IMR-90 (cell line): Measurements from ENCODE around the gene MICAL2. TPM values are rescaled to one million over a fixed set of nuclear protein-coding genes. Genes with fewer than 3 reads are reported as not detected.

Experiments
- ATAC-seq: fragments of 200-7000 bp; cut with Tn5 transposase; 2 replicates; pipeline ENCODE4 v1.9.1; 2020; ENCODE audit warnings: low read depth, mild to moderate bottlenecking, moderate library complexity
- BruUV-seq: library from RNA; stranded (reverse); fragments of 400-500 nt; replicated peaks from 2 replicates; lab custom pipeline; 2021; lab: Mats Ljungman, UMichigan
- CTCF ChIA-PET: fragments of 300-600 bp; formaldehyde crosslinking; extraction: SDS; loops from one replicate; lab custom pipeline; 2021; ENCODE audit warnings: antibody characterized with exemption; lab: Yijun Ruan, JAX
- POLR2A ChIA-PET: fragments of 300-600 bp; sonication (Branson Sonifier 250); formaldehyde crosslinking; loops from one replicate; lab custom pipeline; 2022; ENCODE audit warnings: antibody characterized with exemption; ENCODE audit not compliant: unreplicated experiment; lab: Charles Lee
- DNase-seq: peaks from one replicate; pipeline ENCODE4 v3.0.0; 2013
- H2AFZ ChIP-seq: replicated peaks from 2 replicates; pipeline ENCODE3; 2013; ENCODE audit warnings: low read length, mild to moderate bottlenecking; ENCODE audit not compliant: poor library complexity
- H2AK5ac ChIP-seq: 2 replicates; pipeline ENCODE4 v1.6.1; 2013; ENCODE audit warnings: low read depth, low read length, inconsistent platforms
- H2AK9ac ChIP-seq: replicated peaks from 2 replicates; pipeline ENCODE3; 2013; ENCODE audit warnings: mild to moderate bottlenecking, low read depth, low read length, moderate library complexity; ENCODE audit not compliant: poor library complexity
- H2BK120ac ChIP-seq: 2 replicates; pipeline ENCODE4 v1.6.1; 2013; ENCODE audit warnings: low read depth, low read length, inconsistent platforms
- H2BK15ac ChIP-seq: 3 replicates; pipeline ENCODE4 v1.6.1; 2013; ENCODE audit warnings: low read depth, low read length, inconsistent platforms
- H2BK20ac ChIP-seq: 2 replicates; pipeline ENCODE4 v1.6.1; 2013; ENCODE audit warnings: low read depth, mild to moderate bottlenecking, inconsistent platforms, low read length, moderate library complexity
- H2BK5ac ChIP-seq: 2 replicates; pipeline ENCODE4 v1.6.1; 2013; ENCODE audit warnings: mild to moderate bottlenecking, low read depth, low read length, inconsistent platforms; ENCODE audit not compliant: poor library complexity, severe bottlenecking
- H3K14ac ChIP-seq: replicated peaks from 2 replicates; pipeline ENCODE4 v1.6.1; 2013; ENCODE audit warnings: low read depth, low read length, inconsistent platforms
- H3K18ac ChIP-seq: 2 replicates; pipeline ENCODE4 v1.6.1; 2013; ENCODE audit warnings: low read depth, low read length, control low read depth
- H3K23ac ChIP-seq: 2 replicates; pipeline ENCODE4 v1.6.1; 2013; ENCODE audit warnings: low read depth, low read length, inconsistent platforms
- H3K27ac ChIP-seq: 2 replicates; pipeline ENCODE4 v1.5.1; 2013; ENCODE audit warnings: mild to moderate bottlenecking, control low read depth, low read length; ENCODE audit not compliant: insufficient read depth
- H3K27me3 ChIP-seq: 2 replicates; pipeline ENCODE4 v1.6.1; 2013; ENCODE audit warnings: low read length; ENCODE audit not compliant: control insufficient read depth, insufficient read depth
- H3K36me3 ChIP-seq: 2 replicates; pipeline ENCODE4 v1.6.1; 2013; ENCODE audit warnings: low read length, mixed read lengths; ENCODE audit not compliant: control insufficient read depth, insufficient read depth
- H3K4ac ChIP-seq: 2 replicates; pipeline ENCODE4 v1.6.1; 2013; ENCODE audit warnings: low read depth, low read length, inconsistent platforms
- H3K4me1 ChIP-seq: 2 replicates; pipeline ENCODE4 v1.6.1; 2013; ENCODE audit warnings: low read length, mixed read lengths; ENCODE audit not compliant: control insufficient read depth, insufficient read depth
- H3K4me2 ChIP-seq: 2 replicates; pipeline ENCODE4 v1.6.1; 2013; ENCODE audit warnings: low read depth, mild to moderate bottlenecking, control low read depth, low read length, moderate library complexity
- H3K4me3 ChIP-seq: 2 replicates; pipeline ENCODE4 v1.5.1; 2013; ENCODE audit warnings: low read depth, mild to moderate bottlenecking, control low read depth, low read length, moderate library complexity; ENCODE audit not compliant: insufficient read depth
- H3K56ac ChIP-seq: 2 replicates; pipeline ENCODE4 v1.6.1; 2013; ENCODE audit warnings: low read length, inconsistent platforms; ENCODE audit not compliant: insufficient read depth; ENCODE audit errors: extremely low read depth
- H3K79me1 ChIP-seq, 2 experiments: 2 replicates each; pipeline ENCODE4 v1.6.1; 2013; ENCODE audit warnings: low read length in 2 of 2, inconsistent platforms in 1 of 2, low read depth in 1 of 2
- H3K9ac ChIP-seq: 2 replicates; pipeline ENCODE4 v1.6.1; 2013; ENCODE audit warnings: low read depth, low read length, control low read depth
- H3K9me1 ChIP-seq: 2 replicates; pipeline ENCODE4 v1.6.1; 2013; ENCODE audit warnings: low read length, inconsistent platforms; ENCODE audit not compliant: insufficient read depth
- H3K9me3 ChIP-seq: 2 replicates; pipeline ENCODE4 v1.6.1; 2013; ENCODE audit warnings: low read length; ENCODE audit not compliant: control insufficient read depth, insufficient read depth
- H4K20me1 ChIP-seq: 2 replicates; pipeline ENCODE4 v1.6.1; 2013; ENCODE audit warnings: low read length, inconsistent platforms; ENCODE audit not compliant: insufficient read depth
- H4K5ac ChIP-seq: 2 replicates; pipeline ENCODE4 v1.6.1; 2013; ENCODE audit warnings: mild to moderate bottlenecking, low read depth, low read length, control low read depth
- H4K8ac ChIP-seq, 2 experiments: 2 replicates each; pipeline ENCODE4 v1.6.1; 2013; ENCODE audit warnings: low read depth in 2 of 2, low read length in 2 of 2, control low read depth in 1 of 2, inconsistent platforms in 1 of 2
- H4K91ac ChIP-seq: 2 replicates; pipeline ENCODE4 v1.6.1; 2013; ENCODE audit warnings: low read depth, low read length, inconsistent platforms; ENCODE audit not compliant: insufficient read depth
- BHLHE40 ChIP-seq: fragments of 150-350 bp; IDR thresholded peaks from 2 replicates; pipeline ENCODE4 v1.6.1; 2016; ENCODE audit warnings: mild to moderate bottlenecking, low read depth, low read length
- CHD1 ChIP-seq: IDR thresholded peaks from 2 replicates; pipeline ENCODE4 v1.6.1; 2012; ENCODE audit warnings: low read depth, low read length, improper control_type of control experiment
- ELK1 ChIP-seq: fragments of 150-350 bp; IDR thresholded peaks from 2 replicates; pipeline ENCODE4 v1.6.1; 2016; ENCODE audit warnings: low read depth, mild to moderate bottlenecking, low read length, moderate library complexity, borderline replicate concordance
- FOS ChIP-seq: fragments of 150-350 bp; IDR thresholded peaks from 2 replicates; pipeline ENCODE4 v1.6.1; 2016; ENCODE audit warnings: low read depth, low read length
- MAFK ChIP-seq: IDR thresholded peaks from 2 replicates; pipeline ENCODE4 v1.6.1; 2012; ENCODE audit warnings: low read depth, low read length, improper control_type of control experiment
- MXI1 ChIP-seq: IDR thresholded peaks from 2 replicates; pipeline ENCODE4 v1.6.1; 2012; ENCODE audit warnings: low read depth, mild to moderate bottlenecking, low read length, moderate library complexity, borderline replicate concordance
- POLR2A ChIP-seq: IDR thresholded peaks from 2 replicates; pipeline ENCODE4 v1.6.1; 2012; ENCODE audit warnings: mild to moderate bottlenecking, low read depth, low read length
- RAD21 ChIP-seq: IDR thresholded peaks from 2 replicates; pipeline ENCODE4 v1.6.1; 2012; ENCODE audit warnings: low read length, improper control_type of control experiment
- RFX5 ChIP-seq: IDR thresholded peaks from 2 replicates; pipeline ENCODE4 v1.8.0; 2012; ENCODE audit warnings: low read depth, mild to moderate bottlenecking, low read length, moderate library complexity
- SMC3 ChIP-seq: fragments of 150-350 bp; IDR thresholded peaks from 2 replicates; pipeline ENCODE4 v1.6.1; 2016; ENCODE audit warnings: low read depth, mild to moderate bottlenecking, antibody characterized with exemption, low read length, moderate library complexity
- USF2 ChIP-seq: fragments of 150-350 bp; IDR thresholded peaks from 2 replicates; pipeline ENCODE4 v1.6.1; 2017; ENCODE audit warnings: mild to moderate bottlenecking, antibody characterized with exemption, low read length, low read depth
- WGBS, 2 experiments: methylation state at CpG; one replicate each; pipeline versions ENCODE4 v1.1.5 to v1.1.7; 2013; ENCODE audit warnings: missing lambda C conversion rate in 2 of 2; ENCODE audit not compliant: insufficient read length in 1 of 2; ENCODE audit errors: extremely low coverage in 2 of 2; 5-methylcytosine and 5-hydroxymethylcytosine counted together
- dilution Hi-C: fragments of 300-500 bp; cut with HindIII; formaldehyde crosslinking; loops from one replicate; pipeline ENCODE4 v1.14.3; 2018; ENCODE audit warnings: low sequenced_read_pairs; ENCODE audit not compliant: unreplicated experiment
- in situ Hi-C: fragments of 300-500 bp; cut with MboI; formaldehyde crosslinking; loops from 3 replicates; pipeline ENCODE4 v1.14.3; 2019; ENCODE audit warnings: low sequenced_read_pairs, inconsistent platforms, mixed read lengths
- intact Hi-C: fragments of 100-400 bp; cut with micrococcal nuclease; formaldehyde crosslinking; loops from 2 replicates; pipeline ENCODE4 v1.10.0; 2022
- polyA plus RNA-seq, 3 experiments: library from polyadenylated mRNA; depleted of rRNA; stranded (reverse); fragments of >200 nt; gene quantifications; 2 replicates each; pipeline ENCODE4 v1.2.3, GENCODE V29; 2012; ENCODE audit warnings: low replicate concordance in 1 of 3
- total RNA-seq: library from RNA; depleted of rRNA; stranded (reverse); fragments of >200 nt; gene quantifications from 2 replicates; pipeline ENCODE4 v1.2.3, GENCODE V29; 2012
- TF ChIP-seq, protein P1 (sequence below): conservative IDR thresholded peaks from 2 replicates; pipeline ENCODE4 v1.5.1; 2012; ENCODE audit warnings: mild to moderate bottlenecking, low read depth, low read length, improper control_type of control experiment

The MICAL2 gene
- total and polyA plus RNA-seq, 2 of the 4 experiments (the other 2 are of a cell fraction): 170 to 336 TPM

DNA sequence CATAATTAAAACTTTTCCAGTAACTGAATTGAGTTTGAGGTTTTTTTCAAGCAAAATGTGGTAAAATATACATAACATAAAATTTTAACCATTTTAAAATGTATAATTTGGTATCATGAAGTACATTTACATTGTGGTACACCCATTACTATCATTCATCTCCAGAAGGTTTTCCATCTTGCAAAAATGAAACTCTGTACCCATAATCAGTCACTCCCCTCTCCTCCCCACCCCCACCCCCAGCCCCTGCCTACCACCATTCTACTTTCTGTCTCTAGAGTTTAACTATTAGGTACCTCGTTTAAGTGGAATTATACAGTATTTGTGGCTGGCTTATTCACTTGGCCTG is 63.7 kb downstream of the MICAL2 start:
- Histone ChIP-seq H3K27me3 (no peaks in the 10 kb centered on the region), H3K36me3 (peaks cover 5% of the 10 kb centered on the region), H3K4me3 (no peak overlapping the region), H2BK15ac (no peak overlapping the region; the same call in 2 of the 3 replicates), H4K5ac (no peak overlapping the region), H3K4ac (peak overlapping the region; percentile 27; the same call in 1 of the 2 replicates), H3K18ac (peak overlapping the region; percentile 71; the same call in 1 of the 2 replicates), H2BK20ac (peak overlapping the region; percentile 76; the same call in 1 of the 2 replicates), H3K4me2 (no peak overlapping the region; the same call in 1 of the 2 replicates), H4K20me1 (no peaks in the 10 kb centered on the region), H3K9me1 (peaks cover 35% of the 10 kb centered on the region), H3K4me1 (peaks cover 31% of the 10 kb centered on the region), H2AFZ (no peak overlapping the region), H3K23ac (peak overlapping the region; percentile 77; the same call in 1 of the 2 replicates), H2BK120ac (peak overlapping the region; percentile 100), H4K91ac (no peak overlapping the region), H4K8ac (peak overlapping the region in 1 of 2 experiments; percentile 98; a peak in 2 of 4 replicates), H3K79me1 (peaks cover 24 to 72% of the 10 kb centered on the region in 2 experiments), H3K9ac (no peak overlapping the region), H2AK9ac (no peak overlapping the region), H2AK5ac (no peak overlapping the region), H3K14ac (no peak overlapping the region), H3K56ac (no peak overlapping the region), H2BK5ac (peak overlapping the region; percentile 99), H3K9me3 (peaks cover 3% of the 10 kb centered on the region), H3K27ac (0 out of 2 replicates have a peak overlapping the region, but pooled peaks have one; percentile 24)
- ChIA-PET CTCF (no interaction called here), POLR2A (no interaction called here)
- no TSS peak for BruUV-seq
- TF ChIP-seq RFX5 (no peak), MAFK (no peak), FOS (no peak), POLR2A (no peak), CHD1 (no peak), ELK1 (no peak), MXI1 (no peak), BHLHE40 (no peak), SMC3 (no peak), USF2 (no peak), RAD21 (no peak)
- TF ChIP-seq, protein P1, sequence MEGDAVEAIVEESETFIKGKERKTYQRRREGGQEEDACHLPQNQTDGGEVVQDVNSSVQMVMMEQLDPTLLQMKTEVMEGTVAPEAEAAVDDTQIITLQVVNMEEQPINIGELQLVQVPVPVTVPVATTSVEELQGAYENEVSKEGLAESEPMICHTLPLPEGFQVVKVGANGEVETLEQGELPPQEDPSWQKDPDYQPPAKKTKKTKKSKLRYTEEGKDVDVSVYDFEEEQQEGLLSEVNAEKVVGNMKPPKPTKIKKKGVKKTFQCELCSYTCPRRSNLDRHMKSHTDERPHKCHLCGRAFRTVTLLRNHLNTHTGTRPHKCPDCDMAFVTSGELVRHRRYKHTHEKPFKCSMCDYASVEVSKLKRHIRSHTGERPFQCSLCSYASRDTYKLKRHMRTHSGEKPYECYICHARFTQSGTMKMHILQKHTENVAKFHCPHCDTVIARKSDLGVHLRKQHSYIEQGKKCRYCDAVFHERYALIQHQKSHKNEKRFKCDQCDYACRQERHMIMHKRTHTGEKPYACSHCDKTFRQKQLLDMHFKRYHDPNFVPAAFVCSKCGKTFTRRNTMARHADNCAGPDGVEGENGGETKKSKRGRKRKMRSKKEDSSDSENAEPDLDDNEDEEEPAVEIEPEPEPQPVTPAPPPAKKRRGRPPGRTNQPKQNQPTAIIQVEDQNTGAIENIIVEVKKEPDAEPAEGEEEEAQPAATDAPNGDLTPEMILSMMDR: no peak
- DNase-seq (no peak), ATAC-seq (no peak)
- intact Hi-C loops (no loop called here), in situ Hi-C loops (no loop called here), dilution Hi-C loops (no loop called here)
- WGBS, 2 experiments: no CpG with 5 or more reads among the region's 1 CpG
